HL-60 (cell line): ENCODE data around the gene YJEFN3.

Experiments
- DNase-seq, 2 experiments: peaks; one replicate each; pipeline ENCODE4 v3.0.0-alpha.2; 2010 to 2020; ENCODE audit warnings: low read depth in 1 of 2, low spot score in 1 of 2
- H3K27ac ChIP-seq: fragments of 250-450 bp; sonication (Bioruptor Pico); replicated peaks from 2 replicates; pipeline ENCODE4 v1.5.1; 2020; ENCODE audit warnings: mild to moderate bottlenecking, moderate library complexity
- H3K27me3 ChIP-seq: fragments of 250-450 bp; sonication (Bioruptor Pico); 2 replicates; pipeline ENCODE4 v1.5.1; 2021; ENCODE audit warnings: mild to moderate bottlenecking, moderate library complexity; ENCODE audit not compliant: insufficient read depth, poor library complexity, severe bottlenecking
- H3K4me3 ChIP-seq: replicated peaks from 2 replicates; pipeline ENCODE4 v1.5.1; 2011; ENCODE audit warnings: mild to moderate bottlenecking, control low read depth, low read length; ENCODE audit not compliant: insufficient read depth
- GABPA ChIP-seq: IDR thresholded peaks from 2 replicates; pipeline ENCODE4 v1.6.1; 2012; ENCODE audit warnings: low read depth
- POLR2AphosphoS5 ChIP-seq: IDR thresholded peaks from 2 replicates; pipeline ENCODE4 v1.6.1; 2012; ENCODE audit warnings: low read depth
- SPI1 ChIP-seq: IDR thresholded peaks from 2 replicates; pipeline ENCODE4 v1.6.1; 2012; ENCODE audit warnings: low read depth, mild to moderate bottlenecking, borderline replicate concordance
- TF ChIP-seq, protein P1 (sequence below): IDR thresholded peaks from one replicate; pipeline ENCODE4 v1.5.1; 2011; ENCODE audit warnings: low read length, control low read depth, inconsistent platforms; ENCODE audit not compliant: insufficient read depth
- TF ChIP-seq, protein P2 (sequence below): IDR thresholded peaks from 2 replicates; pipeline ENCODE4 v1.6.1; 2012; ENCODE audit warnings: low read depth; ENCODE audit not compliant: insufficient replicate concordance

The YJEFN3 gene

DNA sequence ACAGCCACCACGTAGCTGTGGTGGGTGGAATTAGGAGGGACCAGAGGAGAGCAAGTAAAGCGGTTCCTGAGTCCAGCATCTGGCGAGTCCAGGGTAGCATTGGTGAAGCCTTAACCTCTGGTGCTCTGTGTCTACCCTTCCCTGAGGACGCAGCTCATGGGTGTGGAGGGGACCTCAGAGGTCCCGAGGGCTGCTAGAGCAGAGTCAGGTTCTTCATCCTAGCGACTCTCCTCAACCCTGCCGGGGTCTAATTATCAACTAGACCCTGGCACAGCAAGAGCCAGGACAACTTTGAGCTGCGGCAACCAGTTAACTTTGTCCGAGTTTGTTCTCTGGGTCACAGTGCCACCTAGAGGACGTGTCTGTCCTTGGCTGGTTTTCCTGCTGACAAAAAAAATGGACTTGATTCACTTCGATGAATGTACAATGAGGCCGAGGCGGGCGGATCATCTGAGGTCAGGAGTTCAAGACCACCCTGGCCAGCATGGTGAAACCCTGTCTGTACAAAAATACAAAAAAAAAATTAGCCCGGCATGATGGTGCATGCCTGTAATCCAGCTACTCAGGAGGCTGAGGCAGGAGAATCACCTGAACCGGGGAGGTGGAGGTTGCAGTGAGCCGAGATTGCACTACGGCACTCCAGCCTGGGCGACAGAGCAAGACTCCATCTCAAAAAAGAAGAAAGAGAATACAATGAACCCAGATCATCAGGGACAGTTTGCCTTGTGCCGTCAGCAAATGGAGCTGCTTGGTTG, 38.3 kb upstream of the YJEFN3 start:
- TF ChIP-seq, protein P1, sequence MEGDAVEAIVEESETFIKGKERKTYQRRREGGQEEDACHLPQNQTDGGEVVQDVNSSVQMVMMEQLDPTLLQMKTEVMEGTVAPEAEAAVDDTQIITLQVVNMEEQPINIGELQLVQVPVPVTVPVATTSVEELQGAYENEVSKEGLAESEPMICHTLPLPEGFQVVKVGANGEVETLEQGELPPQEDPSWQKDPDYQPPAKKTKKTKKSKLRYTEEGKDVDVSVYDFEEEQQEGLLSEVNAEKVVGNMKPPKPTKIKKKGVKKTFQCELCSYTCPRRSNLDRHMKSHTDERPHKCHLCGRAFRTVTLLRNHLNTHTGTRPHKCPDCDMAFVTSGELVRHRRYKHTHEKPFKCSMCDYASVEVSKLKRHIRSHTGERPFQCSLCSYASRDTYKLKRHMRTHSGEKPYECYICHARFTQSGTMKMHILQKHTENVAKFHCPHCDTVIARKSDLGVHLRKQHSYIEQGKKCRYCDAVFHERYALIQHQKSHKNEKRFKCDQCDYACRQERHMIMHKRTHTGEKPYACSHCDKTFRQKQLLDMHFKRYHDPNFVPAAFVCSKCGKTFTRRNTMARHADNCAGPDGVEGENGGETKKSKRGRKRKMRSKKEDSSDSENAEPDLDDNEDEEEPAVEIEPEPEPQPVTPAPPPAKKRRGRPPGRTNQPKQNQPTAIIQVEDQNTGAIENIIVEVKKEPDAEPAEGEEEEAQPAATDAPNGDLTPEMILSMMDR = peak; percentile 77
- TF ChIP-seq POLR2AphosphoS5 = no peak
- H3K4me3 ChIP-seq = no peak overlapping the region
- H3K27ac ChIP-seq = peak overlapping the region; percentile 89
- peak; percentile 54 to 82 for DNase-seq
- no peaks in the 10 kb centered on the region for H3K27me3 ChIP-seq

DNA sequence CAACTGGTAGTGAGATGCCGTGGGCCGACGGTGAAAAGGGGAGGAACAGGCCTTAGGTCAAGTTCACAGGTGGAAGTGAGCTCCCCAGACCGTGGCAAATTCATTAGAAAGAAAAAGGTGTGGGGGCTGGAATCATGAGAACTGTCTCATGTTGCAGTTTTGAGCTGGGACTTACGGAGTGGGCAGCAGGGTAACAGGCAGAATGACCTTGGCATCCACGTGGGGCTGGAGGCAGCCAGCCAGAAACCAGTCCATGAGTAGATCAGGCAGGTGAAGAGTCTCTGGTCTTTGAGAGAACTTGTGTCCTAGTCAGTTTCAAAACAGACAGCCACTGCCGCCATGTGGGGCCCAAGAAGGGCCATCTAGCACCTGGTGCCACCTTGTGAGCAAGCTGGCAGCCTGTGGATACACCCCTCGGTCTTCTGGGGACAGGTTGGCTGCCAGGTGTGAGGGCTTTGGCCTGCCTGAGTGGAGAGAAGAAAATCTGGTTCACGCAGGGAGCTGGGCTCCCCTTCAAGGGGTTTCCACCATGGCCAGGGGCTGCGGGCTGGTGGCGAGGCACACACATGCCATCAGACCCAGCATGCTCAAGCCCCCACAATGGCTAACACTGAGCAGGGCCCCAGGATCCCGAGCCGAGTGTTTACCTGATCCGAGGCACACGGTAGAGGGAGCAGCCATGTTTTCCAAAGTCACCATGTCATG, 37.2 kb upstream of the YJEFN3 start:
- Histone ChIP-seq H3K27ac (no peak overlapping the region), H3K27me3 (no peaks in the 10 kb centered on the region), H3K4me3 (no peak overlapping the region)
- no peak for DNase-seq
- TF ChIP-seq POLR2AphosphoS5 = 0 out of 2 replicates have a peak, but pooled peaks have one; percentile 19
- TF ChIP-seq, protein P2, sequence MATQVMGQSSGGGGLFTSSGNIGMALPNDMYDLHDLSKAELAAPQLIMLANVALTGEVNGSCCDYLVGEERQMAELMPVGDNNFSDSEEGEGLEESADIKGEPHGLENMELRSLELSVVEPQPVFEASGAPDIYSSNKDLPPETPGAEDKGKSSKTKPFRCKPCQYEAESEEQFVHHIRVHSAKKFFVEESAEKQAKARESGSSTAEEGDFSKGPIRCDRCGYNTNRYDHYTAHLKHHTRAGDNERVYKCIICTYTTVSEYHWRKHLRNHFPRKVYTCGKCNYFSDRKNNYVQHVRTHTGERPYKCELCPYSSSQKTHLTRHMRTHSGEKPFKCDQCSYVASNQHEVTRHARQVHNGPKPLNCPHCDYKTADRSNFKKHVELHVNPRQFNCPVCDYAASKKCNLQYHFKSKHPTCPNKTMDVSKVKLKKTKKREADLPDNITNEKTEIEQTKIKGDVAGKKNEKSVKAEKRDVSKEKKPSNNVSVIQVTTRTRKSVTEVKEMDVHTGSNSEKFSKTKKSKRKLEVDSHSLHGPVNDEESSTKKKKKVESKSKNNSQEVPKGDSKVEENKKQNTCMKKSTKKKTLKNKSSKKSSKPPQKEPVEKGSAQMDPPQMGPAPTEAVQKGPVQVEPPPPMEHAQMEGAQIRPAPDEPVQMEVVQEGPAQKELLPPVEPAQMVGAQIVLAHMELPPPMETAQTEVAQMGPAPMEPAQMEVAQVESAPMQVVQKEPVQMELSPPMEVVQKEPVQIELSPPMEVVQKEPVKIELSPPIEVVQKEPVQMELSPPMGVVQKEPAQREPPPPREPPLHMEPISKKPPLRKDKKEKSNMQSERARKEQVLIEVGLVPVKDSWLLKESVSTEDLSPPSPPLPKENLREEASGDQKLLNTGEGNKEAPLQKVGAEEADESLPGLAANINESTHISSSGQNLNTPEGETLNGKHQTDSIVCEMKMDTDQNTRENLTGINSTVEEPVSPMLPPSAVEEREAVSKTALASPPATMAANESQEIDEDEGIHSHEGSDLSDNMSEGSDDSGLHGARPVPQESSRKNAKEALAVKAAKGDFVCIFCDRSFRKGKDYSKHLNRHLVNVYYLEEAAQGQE = no peak

DNA sequence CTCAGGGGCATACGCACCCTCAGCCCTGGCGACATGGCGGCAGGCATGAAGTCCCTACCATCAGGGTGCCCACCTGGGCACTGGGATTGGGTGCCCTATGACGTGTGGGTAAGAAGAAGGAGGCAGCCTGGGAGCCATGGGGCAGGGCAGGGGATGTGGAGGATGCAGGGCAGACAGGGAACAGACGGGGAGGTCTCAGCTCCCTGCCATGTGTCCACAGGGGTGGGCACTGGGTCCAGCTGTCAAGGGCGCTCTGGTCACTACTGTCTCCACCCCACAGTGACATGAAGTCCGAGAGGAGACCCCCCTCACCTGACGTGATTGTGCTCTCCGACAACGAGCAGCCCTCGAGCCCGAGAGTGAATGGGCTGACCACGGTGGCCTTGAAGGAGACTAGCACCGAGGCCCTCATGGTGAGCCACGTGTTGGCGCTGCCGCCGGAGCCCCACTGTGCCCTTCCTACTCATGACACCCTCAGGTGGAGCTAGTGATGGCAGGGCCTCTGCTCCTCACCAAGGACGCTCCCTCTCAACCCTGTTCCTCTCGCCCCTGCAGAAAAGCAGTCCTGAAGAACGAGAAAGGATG, 36.6 kb upstream of the YJEFN3 start:
- H3K27ac ChIP-seq = no peak overlapping the region

More for the DNA sequence above, 36.6 kb upstream of the YJEFN3 start:
- H3K27me3 ChIP-seq = no peaks in the 10 kb centered on the region
- no peak for DNase-seq
- no peak for TF ChIP-seq GABPA
- no peak for TF ChIP-seq POLR2AphosphoS5
- no peak for TF ChIP-seq SPI1
- TF ChIP-seq, protein P1 = no peak
- TF ChIP-seq, protein P2 = no peak
- no peak overlapping the region for H3K4me3 ChIP-seq
